HG03064 (cell line): ENCODE measurements around the gene ULK2.
"Not testable (repeated sequence)": the region's sequence is repeated elsewhere in the genome, so short reads cannot be mapped to it uniquely, and the experiment has no call there.

Source experiments
- ATAC-seq: cut with Tn5 transposase; IDR thresholded peaks from one replicate; pipeline ENCODE4 v1.9.1; 2021; ENCODE audit warnings: low read depth; ENCODE audit not compliant: unreplicated experiment

The ULK2 gene

GRCh38 chr17:19867329-19868078 is at the start of gene ULK2:
Gene ULK2, minus strand, starts transcription at chr17:19867936. Its CDS starts 519 bp downstream, at chr17:19867417.
- ATAC-seq, result no peak

DNA sequence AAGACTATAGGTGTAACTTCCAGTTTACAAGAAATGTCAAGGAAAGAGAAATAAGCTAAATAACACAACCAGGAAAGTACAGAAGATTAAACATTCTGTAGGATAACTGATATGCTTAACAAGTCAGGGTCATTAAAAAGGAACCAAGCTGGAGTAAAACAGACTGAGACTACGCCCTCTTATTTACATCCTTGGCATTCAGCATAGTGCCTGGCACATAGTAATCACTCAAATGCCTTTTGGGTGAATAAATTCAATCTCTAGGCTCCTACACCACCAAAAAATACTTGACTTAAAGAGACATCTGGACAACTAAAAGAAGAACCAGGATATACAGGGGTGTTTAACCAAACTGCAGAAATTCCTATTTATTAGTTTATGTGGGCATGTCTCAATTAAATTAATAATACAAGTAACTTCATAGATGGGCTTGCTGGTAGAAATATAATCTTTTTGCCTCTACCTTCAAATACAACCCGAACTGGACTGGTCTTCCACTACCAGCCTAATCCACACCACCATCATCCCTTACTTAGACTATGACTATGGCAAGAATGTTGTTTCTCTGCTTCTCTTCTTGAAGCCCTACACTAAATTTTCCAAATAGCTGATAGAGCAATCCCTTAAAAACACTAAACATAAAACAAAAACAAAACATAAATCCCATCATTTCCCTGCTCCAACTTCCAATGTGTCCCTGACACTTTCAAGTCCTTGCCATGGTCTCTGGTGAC is 47.7 kb upstream of the ULK2 start:
- no peak for ATAC-seq

GRCh38 chr17:19911033-19911432 is 43.3 kb upstream of the ULK2 start:
- no peak for ATAC-seq

GRCh38 chr17:19909139-19909538 is 41.4 kb upstream of the ULK2 start:
- ATAC-seq, result no peak

GRCh38 chr17:19905502-19905901 is 37.8 kb upstream of the ULK2 start:
- no peak for ATAC-seq

- ATAC-seq, result no peak
These were observed 37.2 kb upstream of the ULK2 start for GRCh38 chr17:19904924-19905323.

DNA sequence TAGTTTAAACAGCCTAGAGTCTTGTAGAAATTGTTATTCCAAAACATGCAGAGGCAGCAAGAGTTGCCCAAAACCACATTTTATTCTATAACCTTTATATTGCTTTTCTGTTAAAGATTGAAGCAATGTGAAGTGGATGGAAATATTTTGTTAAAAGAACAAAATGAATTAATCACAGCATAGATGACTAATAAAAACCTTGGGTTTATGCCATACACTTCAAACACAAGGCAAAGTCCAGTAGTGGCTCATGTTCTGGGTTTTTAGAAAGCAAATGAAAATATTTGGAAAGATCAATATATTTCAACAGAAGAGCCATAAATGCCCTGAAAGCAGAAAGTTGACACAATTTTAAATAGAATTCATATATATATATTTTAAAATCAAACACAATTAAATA is 36.7 kb upstream of the ULK2 start:
- no peak for ATAC-seq

DNA sequence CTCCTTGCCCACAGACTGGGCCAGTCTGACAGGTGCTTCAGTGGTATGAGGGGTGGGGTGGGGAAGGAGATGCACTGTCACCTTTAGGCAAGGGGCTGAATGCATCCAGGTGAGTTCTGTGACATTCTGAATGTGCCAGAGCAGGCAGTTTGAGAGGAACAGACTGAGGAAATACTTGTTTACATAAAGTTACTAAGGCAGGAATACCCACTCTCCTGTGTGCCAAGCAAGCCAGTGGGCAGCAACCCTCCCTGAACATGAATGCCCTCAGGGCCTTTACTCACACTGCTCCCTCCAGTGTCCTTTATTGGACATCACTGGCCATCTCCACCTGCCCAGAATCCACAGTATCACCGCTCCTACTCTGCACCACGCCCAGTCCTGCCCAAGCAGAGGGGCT is 33.1 kb upstream of the ULK2 start:
- ATAC-seq, result no peak

DNA sequence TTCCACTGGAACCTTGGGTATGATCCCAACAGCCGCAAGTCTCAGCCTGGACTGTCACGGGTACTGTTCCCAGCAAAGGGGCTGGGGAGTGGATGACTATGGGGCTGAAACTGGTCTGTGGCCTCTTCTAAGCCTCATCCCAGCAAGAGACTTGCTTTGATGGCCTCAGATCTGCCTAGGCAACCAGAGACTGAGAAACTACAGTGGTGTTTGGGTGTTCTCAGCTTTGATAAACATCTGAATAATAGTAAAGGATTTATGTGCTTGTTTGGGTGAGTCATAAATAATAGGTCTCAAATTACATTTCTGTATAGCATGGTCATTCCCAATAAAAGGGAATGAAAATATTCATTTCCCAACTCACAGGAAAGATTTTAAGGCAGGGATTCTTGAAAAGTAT is 30.2 kb upstream of the ULK2 start:
- ATAC-seq, result no peak

GRCh38 chr17:19897090-19897837 is 29.5 kb upstream of the ULK2 start:
- ATAC-seq, result no peak

- no peak for ATAC-seq
These were observed 28.9 kb upstream of the ULK2 start for GRCh38 chr17:19896679-19897078.

GRCh38 chr17:19890554-19890953 is 22.8 kb upstream of the ULK2 start:
- ATAC-seq, result not testable (repeated sequence)

DNA sequence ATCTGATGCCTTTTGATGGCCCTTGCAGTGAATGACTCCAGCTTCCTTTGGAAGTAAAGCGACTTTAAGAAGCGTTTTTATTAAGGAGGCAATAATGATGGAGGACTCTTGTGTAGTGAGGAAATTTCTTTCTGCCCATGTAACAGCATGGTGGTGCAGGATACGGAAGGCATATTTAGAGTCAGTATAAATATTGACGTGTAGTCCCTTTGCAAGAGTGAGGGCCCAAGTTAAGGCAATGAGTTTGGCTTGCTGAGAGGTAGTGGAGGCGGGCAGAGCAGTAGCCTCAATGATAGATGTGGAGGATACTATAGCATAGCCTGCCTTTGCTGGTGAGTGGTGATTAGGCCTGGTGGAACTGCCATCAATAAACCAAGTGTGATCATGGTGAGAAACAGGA is 22.3 kb upstream of the ULK2 start:
- not testable (repeated sequence) for ATAC-seq

- no peak for ATAC-seq
These were observed 18.4 kb upstream of the ULK2 start for GRCh38 chr17:19886116-19886515.

DNA sequence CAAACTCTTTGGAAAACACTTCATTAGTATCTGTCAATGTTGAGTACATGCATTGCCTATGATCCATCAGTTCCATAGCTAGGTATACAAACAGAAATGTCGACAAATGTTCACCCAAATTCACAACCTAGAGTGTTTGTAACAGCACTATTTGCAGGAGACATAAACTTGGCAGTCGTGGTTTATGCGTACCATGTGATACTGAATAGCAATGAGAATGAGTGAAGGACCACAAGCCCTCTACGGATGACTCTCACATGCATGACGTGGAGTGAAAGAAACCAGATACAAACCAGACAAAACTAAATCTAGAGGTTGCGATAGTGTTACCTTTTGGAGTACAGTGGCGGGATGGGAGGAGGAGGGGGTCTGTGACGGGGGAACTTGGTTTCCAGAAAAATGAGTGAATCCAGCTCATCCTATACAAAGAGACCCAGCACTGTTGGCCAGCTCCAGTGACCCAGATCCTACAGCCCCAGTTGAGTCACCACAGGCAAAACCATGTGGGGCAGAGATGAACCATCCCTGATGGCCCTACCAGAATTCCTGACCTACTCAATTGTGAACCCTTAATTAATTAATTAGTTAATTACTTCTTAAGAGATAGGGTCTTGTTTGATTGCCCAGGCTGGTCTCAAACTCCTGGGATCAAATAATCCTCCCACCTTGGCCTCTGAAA is 15.9 kb upstream of the ULK2 start:
- no peak for ATAC-seq

DNA sequence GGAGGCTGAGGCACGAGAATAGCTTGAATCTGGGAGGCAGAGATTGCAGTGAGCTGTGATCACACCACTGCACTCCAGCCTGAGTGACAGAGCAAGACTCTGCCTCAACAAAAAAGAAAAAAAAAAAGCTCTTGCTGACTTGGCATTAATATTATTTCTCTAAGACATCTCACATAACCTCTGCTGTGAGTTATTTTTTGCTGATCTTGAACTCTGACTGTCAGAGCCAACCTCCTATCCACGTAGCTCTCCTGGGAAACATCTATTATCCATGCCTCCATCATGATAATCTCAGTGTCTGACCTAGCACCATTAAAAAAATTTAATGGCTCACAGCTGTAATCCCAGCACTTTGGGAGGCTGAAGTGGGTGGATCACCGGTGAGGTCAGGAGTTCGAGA is 12.7 kb upstream of the ULK2 start:
- no peak for ATAC-seq

GRCh38 chr17:19877364-19877945 is 9.7 kb upstream of the ULK2 start:
- ATAC-seq, result no peak

DNA sequence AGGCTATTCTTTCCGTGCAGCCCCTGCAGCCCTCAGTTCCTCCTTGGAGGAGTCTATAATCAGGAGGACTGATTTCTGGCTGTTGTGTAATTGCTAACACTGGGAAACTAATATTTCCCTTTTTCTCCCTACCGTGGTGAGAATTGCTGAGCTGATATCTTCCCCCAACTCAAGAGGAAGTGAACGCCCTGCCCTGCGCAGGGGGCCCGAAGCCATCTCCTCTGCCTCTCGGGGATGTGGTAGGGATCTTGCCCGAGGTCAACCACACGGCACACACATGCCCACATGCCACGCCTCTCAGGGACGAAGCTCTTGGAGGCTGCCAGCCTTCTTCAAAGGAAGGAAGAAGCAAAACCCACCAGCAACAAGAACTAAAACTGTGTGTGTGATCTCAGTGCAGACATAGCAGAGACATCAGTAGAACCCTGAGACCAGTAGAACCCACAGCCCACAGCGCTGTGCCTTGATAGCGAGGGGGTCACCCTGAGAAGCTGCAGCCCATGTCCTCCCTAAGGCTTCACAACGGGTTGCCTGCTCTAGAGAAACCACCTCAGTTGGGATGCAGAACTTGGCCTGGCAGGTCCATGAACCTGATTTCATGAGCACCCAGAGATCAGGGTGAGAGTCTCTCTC is 8.9 kb upstream of the ULK2 start:
- no peak for ATAC-seq

GRCh38 chr17:19874256-19874655 is 6.5 kb upstream of the ULK2 start:
- no peak for ATAC-seq

DNA sequence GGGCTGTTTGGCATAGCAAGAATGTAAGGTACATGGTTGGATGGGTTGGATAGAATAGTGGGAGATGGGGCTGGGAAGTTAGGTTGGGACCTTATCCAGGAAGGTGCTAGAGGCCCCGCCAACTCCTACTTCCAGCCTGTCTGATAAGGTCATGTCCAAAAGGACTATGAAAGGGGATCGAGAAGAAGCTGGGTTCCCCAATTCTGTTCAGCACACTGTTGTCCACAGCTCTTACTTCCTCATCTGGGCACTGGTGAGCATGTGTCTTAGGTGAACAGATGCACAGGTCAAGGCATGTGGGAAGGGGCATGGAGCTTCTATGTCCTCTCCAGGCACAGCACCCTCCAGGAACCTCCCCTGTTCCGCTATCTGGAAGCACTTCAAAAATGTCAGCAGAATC is 5.6 kb upstream of the ULK2 start:
- no peak for ATAC-seq
